Neural progenitor cell (in vitro differentiated cells): Measurements from ENCODE around the gene EHMT1. TPM values are rescaled to one million over a fixed set of nuclear protein-coding genes. Genes with fewer than 3 reads are reported as not detected.

ENCODE experiments used
- DNase-seq: peaks from one replicate; pipeline ENCODE4 v3.0.0-alpha.2; 2016; ENCODE audit warnings: low spot score
- H2AFZ ChIP-seq: fragments of 200-600 bp; sonication (generic); replicated peaks from 2 replicates; pipeline ENCODE4 v1.6.1; 2016; ENCODE audit warnings: antibody characterized with exemption
- H3F3A ChIP-seq: fragments of 200-600 bp; sonication (generic); 2 replicates; pipeline ENCODE4 v1.6.1; 2016; ENCODE audit warnings: antibody characterized with exemption, low read depth
- H3K27ac ChIP-seq: fragments of 200-600 bp; sonication (generic); 2 replicates; pipeline ENCODE4 v1.5.1; 2016; ENCODE audit warnings: mild to moderate bottlenecking
- H3K27me3 ChIP-seq: fragments of 200-600 bp; sonication (generic); 2 replicates; pipeline ENCODE4 v1.6.1; 2016; ENCODE audit warnings: mild to moderate bottlenecking, moderate library complexity
- H3K36me3 ChIP-seq: fragments of 200-600 bp; sonication (generic); 2 replicates; pipeline ENCODE4 v1.5.1; 2016
- H3K4me1 ChIP-seq: fragments of 200-600 bp; sonication (generic); 2 replicates; pipeline ENCODE4 v1.6.1; 2016; ENCODE audit warnings: mixed run types
- H3K4me2 ChIP-seq: fragments of 200-600 bp; sonication (generic); 2 replicates; pipeline ENCODE4 v1.6.1; 2016
- H3K4me3 ChIP-seq: fragments of 200-600 bp; sonication (generic); 2 replicates; pipeline ENCODE4 v1.5.1; 2016
- H3K79me2 ChIP-seq: fragments of 200-600 bp; sonication (generic); 2 replicates; pipeline ENCODE4 v1.6.1; 2016; ENCODE audit warnings: low read depth
- H3K9ac ChIP-seq: fragments of 200-600 bp; sonication (generic); 2 replicates; pipeline ENCODE4 v1.6.1; 2016
- H3K9me3 ChIP-seq: fragments of 200-600 bp; sonication (generic); 2 replicates; pipeline ENCODE4 v1.5.1; 2016; ENCODE audit warnings: low read depth
- H4K20me1 ChIP-seq: fragments of 200-600 bp; sonication (generic); 2 replicates; pipeline ENCODE4 v1.6.1; 2016; ENCODE audit warnings: low read depth
- H3K27ac Mint-ChIP-seq: 3 replicates; pipeline ENCODE4 v1.8.0; 2021; ENCODE audit warnings: mixed read lengths
- H3K27me3 Mint-ChIP-seq: 2 replicates; pipeline ENCODE4 v1.8.0; 2022; ENCODE audit warnings: low read depth, mild to moderate bottlenecking, inconsistent platforms, moderate library complexity, mixed read lengths; ENCODE audit not compliant: insufficient read depth
- H3K36me3 Mint-ChIP-seq: 3 replicates; pipeline ENCODE4 v1.8.0; 2021; ENCODE audit warnings: mixed read lengths
- H3K4me1 Mint-ChIP-seq: 3 replicates; pipeline ENCODE4 v1.8.0; 2021; ENCODE audit warnings: mixed read lengths
- H3K4me3 Mint-ChIP-seq: 3 replicates; pipeline ENCODE4 v1.8.0; 2021; ENCODE audit warnings: mild to moderate bottlenecking, moderate library complexity, mixed read lengths
- H3K9me3 Mint-ChIP-seq: 3 replicates; pipeline ENCODE4 v1.8.0; 2020; ENCODE audit warnings: mixed read lengths
- EZH2 ChIP-seq: fragments of 200-600 bp; sonication (generic); IDR thresholded peaks from 2 replicates; pipeline ENCODE4 v1.6.1; 2017; ENCODE audit warnings: antibody characterized with exemption, mild to moderate bottlenecking, moderate library complexity
- EZH2phosphoT487 ChIP-seq: fragments of 200-600 bp; sonication (generic); IDR thresholded peaks from 2 replicates; pipeline ENCODE4 v1.6.1; 2017; ENCODE audit warnings: antibody characterized with exemption
- total RNA-seq: library from RNA; depleted of rRNA; stranded (reverse); fragments of >200 nt; gene quantifications from 2 replicates; pipeline ENCODE4 v1.2.3, GENCODE V29; 2015; ENCODE audit warnings: low replicate concordance
- TF ChIP-seq, protein P1 (sequence below): fragments of 200-600 bp; sonication (generic); IDR thresholded peaks from 2 replicates; pipeline ENCODE4 v1.5.1; 2017; ENCODE audit warnings: antibody characterized with exemption, mild to moderate bottlenecking

EHMT1 gene
- total RNA-seq, 1 donor from 2014 or later, result 47.8 TPM

DNA sequence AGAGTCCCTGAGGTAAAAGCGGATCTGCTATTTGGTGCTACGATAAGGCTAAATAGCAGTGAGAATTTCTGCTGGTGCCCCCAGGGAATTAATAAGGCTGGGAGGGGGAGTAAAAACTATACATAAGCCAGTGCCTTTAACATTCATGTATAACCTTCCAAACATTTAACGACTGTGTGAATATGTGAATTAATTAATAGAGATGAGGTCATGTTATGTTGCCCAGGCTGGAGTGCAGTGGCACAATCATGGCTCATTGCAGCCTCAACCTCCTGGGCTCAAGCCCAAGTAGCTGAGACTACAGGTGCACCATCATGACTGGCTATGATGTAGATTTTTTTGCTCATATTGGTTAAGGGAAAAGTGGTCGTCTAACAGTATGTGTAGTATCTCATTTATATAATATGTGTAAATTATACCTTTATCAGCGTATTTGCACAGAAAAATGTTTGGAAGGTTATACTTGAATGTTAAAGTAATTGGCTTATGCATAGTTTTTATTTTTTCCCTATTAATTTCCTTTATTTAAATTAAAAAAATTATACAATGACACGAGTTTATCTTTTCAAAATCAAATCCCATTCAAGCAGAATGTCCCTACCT lies 64.6 kb downstream of the EHMT1 start:
- H3K79me2 ChIP-seq, result peaks cover 100% of the 10 kb centered on the region

DNA sequence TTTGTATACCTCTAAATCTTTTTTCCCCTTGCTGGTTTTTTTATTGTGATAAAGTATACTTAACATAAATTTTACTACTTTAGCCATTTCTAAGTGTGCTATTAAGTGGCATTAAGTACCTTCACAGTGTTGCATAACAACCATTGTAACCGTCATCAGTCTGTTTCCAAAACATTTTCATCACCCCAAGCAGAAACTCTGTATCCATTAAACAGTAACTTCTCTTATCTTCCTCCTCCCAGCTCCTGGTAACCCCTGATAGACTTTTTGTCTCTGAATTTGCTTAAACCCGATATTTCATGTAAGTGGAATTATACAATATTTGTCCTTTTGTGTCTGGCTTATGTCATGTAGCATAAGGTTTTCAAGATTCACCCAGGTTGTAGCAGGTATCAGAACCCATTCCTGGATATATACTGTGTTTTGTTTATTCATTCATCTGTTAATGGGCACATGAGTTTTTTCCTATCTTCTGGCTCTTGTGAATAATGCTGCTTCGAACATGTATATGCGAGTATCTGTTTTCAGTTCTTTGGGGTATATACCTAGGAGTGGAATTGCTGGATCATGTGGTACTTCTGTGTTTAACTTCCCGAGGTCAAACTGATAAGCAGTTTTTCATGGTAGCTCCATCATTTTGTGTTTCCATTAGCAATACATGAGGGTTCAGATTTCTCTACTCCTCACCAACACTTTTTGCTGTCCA lies 66.4 kb downstream of the EHMT1 start:
- Mint-ChIP-seq H3K27ac (no peak overlapping the region), H3K4me1 (peaks cover 50% of the 10 kb centered on the region), H3K36me3 (peaks cover 24% of the 10 kb centered on the region), H3K4me3 (no peak overlapping the region), H3K9me3 (peaks cover 5% of the 10 kb centered on the region), H3K27me3 (no peaks in the 10 kb centered on the region)
- H4K20me1 ChIP-seq, result peaks cover 93% of the 10 kb centered on the region
- H3K36me3 ChIP-seq, result no peaks in the 10 kb centered on the region
- H3K27me3 ChIP-seq, result no peaks in the 10 kb centered on the region
- H3K4me3 ChIP-seq, result no peak overlapping the region
- H3K9ac ChIP-seq, result no peak overlapping the region
- TF ChIP-seq EZH2phosphoT487, result no peak
- no peak for TF ChIP-seq EZH2
- TF ChIP-seq, protein P1, sequence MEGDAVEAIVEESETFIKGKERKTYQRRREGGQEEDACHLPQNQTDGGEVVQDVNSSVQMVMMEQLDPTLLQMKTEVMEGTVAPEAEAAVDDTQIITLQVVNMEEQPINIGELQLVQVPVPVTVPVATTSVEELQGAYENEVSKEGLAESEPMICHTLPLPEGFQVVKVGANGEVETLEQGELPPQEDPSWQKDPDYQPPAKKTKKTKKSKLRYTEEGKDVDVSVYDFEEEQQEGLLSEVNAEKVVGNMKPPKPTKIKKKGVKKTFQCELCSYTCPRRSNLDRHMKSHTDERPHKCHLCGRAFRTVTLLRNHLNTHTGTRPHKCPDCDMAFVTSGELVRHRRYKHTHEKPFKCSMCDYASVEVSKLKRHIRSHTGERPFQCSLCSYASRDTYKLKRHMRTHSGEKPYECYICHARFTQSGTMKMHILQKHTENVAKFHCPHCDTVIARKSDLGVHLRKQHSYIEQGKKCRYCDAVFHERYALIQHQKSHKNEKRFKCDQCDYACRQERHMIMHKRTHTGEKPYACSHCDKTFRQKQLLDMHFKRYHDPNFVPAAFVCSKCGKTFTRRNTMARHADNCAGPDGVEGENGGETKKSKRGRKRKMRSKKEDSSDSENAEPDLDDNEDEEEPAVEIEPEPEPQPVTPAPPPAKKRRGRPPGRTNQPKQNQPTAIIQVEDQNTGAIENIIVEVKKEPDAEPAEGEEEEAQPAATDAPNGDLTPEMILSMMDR, result no peak
- no peak overlapping the region for H2AFZ ChIP-seq
- H3K9me3 ChIP-seq, result no peaks in the 10 kb centered on the region
- peaks cover 100% of the 10 kb centered on the region for H3K79me2 ChIP-seq
- no peak overlapping the region for H3K27ac ChIP-seq
- peaks cover 37% of the 10 kb centered on the region for H3K4me1 ChIP-seq
- no peak overlapping the region for H3K4me2 ChIP-seq
- peaks cover 22% of the 10 kb centered on the region for H3F3A ChIP-seq
- DNase-seq, result no peak

More for the DNA sequence above, 64.6 kb downstream of the EHMT1 start:
- Mint-ChIP-seq H3K36me3 (peaks cover 20% of the 10 kb centered on the region), H3K4me1 (peaks cover 50% of the 10 kb centered on the region), H3K27ac (no peak overlapping the region), H3K27me3 (no peaks in the 10 kb centered on the region), H3K4me3 (no peak overlapping the region), H3K9me3 (peaks cover 5% of the 10 kb centered on the region)
- Histone ChIP-seq H3K4me1 (peaks cover 44% of the 10 kb centered on the region), H2AFZ (no peak overlapping the region), H3K36me3 (no peaks in the 10 kb centered on the region), H3K27me3 (no peaks in the 10 kb centered on the region), H4K20me1 (peaks cover 93% of the 10 kb centered on the region), H3K9ac (no peak overlapping the region), H3K4me3 (no peak overlapping the region), H3K4me2 (no peak overlapping the region), H3K27ac (no peak overlapping the region), H3F3A (peaks cover 22% of the 10 kb centered on the region), H3K9me3 (no peaks in the 10 kb centered on the region)
- TF ChIP-seq EZH2phosphoT487 (no peak), EZH2 (no peak)
- TF ChIP-seq, protein P1, result no peak
- DNase-seq, result no peak

DNA sequence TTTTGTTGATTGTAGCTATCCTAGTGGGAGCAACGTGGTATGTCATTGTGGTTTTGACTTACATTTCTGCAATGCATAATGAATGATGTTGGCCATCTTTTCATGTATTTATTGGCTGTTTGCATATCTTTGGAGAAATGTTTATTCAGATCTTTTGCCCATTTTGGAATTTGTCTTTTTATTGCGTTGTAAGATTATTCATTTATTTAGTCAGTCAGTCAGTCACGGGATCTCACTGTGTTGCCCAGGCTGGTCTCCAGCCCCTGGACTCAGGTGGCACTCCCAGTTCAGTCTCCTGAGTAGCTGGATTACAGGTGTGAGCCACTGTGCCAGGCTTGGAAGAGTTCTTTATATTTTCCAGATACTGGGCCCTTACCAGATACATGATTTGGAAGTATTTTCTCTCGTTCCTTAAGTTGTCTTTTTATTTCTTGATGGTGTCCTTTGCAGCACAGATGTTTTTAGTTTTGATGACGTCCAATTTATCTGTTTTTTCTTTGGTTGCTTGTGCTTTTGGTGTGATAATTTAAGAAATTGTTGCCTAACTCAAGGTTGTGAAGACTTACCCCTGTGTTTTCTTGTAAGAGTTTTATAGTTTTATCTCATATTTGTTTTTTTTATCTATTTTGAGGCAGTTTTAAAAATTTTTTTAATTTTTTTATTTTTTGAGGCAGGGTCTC lies 67.1 kb downstream of the EHMT1 start:
- Mint-ChIP-seq H3K36me3 (peaks cover 24% of the 10 kb centered on the region), H3K9me3 (peaks cover 5% of the 10 kb centered on the region), H3K27me3 (no peaks in the 10 kb centered on the region), H3K4me3 (no peak overlapping the region), H3K27ac (no peak overlapping the region), H3K4me1 (peaks cover 48% of the 10 kb centered on the region)
- Histone ChIP-seq H3K4me3 (no peak overlapping the region), H3K36me3 (no peaks in the 10 kb centered on the region), H3K79me2 (peaks cover 100% of the 10 kb centered on the region), H3K4me1 (peaks cover 30% of the 10 kb centered on the region), H4K20me1 (peaks cover 93% of the 10 kb centered on the region), H3K27ac (no peak overlapping the region), H3K27me3 (no peaks in the 10 kb centered on the region), H3K4me2 (no peak overlapping the region), H3K9me3 (no peaks in the 10 kb centered on the region), H3F3A (peaks cover 22% of the 10 kb centered on the region), H3K9ac (no peak overlapping the region), H2AFZ (no peak overlapping the region)
- no peak for DNase-seq
- TF ChIP-seq EZH2phosphoT487, result no peak
